ENCODE measurements around the gene MTIF2. TPM values are rescaled to one million over a fixed set of nuclear protein-coding genes. Genes with fewer than 3 reads are reported as not detected.
A peak's percentile ranks its signal among the peaks of the same experiment; 100 is the strongest.
"Not testable (repeated sequence)": the region's sequence is repeated elsewhere in the genome, so short reads cannot be mapped to it uniquely, and the experiment has no call there.

Gene MTIF2
- total RNA-seq, 1 donor from 2014 or later = 40.4 TPM

DNA sequence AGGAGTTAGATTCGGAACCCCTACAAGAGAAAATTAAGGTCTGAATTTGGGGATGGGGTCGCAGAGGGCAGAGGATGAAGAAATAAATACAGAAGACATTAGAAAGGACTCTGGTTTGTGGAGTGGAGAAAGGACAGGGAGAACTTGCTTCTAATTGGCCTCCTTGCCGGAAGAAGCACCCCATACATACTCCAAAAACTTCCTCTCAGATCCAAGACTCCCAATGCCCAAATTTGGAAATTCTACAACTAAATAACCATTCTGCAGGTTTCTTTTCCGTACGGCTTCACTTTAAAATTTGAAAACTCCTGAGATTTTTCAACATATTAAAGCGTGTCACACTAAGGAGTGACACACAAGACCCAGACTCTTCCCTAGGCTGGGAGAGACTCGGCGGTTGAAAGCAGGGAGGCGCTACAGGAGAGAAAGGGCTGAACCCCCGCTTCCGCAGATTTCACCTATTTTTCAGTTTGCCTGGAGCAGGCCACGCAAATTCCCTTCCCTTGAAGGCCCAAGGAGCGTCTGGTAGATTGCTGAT is 37.4 kb downstream of the MTIF2 start:
- Mint-ChIP-seq H3K4me3 (peak overlapping the region; percentile 99), H3K9me3 (no peaks in the 10 kb centered on the region), H3K27ac (peak overlapping the region; percentile 98), H3K36me3 (ENCODE audit: low read depth) (peaks cover 47% of the 10 kb centered on the region), H3K4me1 (peaks cover 61% of the 10 kb centered on the region), H3K27me3 (no peaks in the 10 kb centered on the region)
- TF ChIP-seq, protein P1, sequence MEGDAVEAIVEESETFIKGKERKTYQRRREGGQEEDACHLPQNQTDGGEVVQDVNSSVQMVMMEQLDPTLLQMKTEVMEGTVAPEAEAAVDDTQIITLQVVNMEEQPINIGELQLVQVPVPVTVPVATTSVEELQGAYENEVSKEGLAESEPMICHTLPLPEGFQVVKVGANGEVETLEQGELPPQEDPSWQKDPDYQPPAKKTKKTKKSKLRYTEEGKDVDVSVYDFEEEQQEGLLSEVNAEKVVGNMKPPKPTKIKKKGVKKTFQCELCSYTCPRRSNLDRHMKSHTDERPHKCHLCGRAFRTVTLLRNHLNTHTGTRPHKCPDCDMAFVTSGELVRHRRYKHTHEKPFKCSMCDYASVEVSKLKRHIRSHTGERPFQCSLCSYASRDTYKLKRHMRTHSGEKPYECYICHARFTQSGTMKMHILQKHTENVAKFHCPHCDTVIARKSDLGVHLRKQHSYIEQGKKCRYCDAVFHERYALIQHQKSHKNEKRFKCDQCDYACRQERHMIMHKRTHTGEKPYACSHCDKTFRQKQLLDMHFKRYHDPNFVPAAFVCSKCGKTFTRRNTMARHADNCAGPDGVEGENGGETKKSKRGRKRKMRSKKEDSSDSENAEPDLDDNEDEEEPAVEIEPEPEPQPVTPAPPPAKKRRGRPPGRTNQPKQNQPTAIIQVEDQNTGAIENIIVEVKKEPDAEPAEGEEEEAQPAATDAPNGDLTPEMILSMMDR (IDR thresholded peaks at IDR 0.05) = no peak
- ChIA-PET POLR2A (interaction anchor here (0.6 to 1.7 kb wide), 2 partner anchors 181 to 548 kb away, joined by 4 to 21 read pairs; partner anchors contain the start of gene RTN4), CTCF (no interaction called here)
- intact Hi-C loops (cut with micrococcal nuclease) = loop anchor here (1.0 to 5.0 kb wide), 12 partner anchors 8 to 1444 kb away; partner anchors contain the start of genes ASB3, CCDC88A, CFAP36 and EML6
- DNase-seq (no peak), ATAC-seq (ENCODE audit: low read depth) (peak; percentile 5)

DNA sequence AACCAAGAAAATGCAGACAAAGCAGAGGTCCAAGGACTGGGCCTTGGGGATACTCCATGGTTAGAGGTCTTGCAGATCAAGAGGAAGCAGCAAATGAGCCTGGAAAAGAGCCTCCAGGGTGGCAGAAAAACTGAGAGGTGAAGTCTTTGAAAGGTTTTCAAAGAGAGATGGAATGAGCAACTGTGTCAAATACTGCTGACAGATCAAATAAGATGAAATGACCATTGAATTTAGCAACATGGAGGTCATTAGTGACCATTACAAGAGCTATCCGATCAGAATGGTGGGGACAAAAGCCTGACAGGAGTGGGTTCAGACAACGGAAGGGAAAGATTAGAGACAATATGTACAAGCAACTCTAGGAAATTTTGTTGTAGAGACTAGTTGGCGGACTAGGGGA is 38.5 kb downstream of the MTIF2 start:
- H3K27ac Mint-ChIP-seq = no peak overlapping the region
- no peaks in the 10 kb centered on the region for H3K9me3 Mint-ChIP-seq
- peaks cover 59% of the 10 kb centered on the region for H3K4me1 Mint-ChIP-seq
- H3K36me3 Mint-ChIP-seq (ENCODE audit: low read depth) = peaks cover 37% of the 10 kb centered on the region
- CTCF ChIA-PET = no interaction called here
- H3K4me3 Mint-ChIP-seq = peak overlapping the region; percentile 25
- ATAC-seq (ENCODE audit: low read depth) = no peak
- no peaks in the 10 kb centered on the region for H3K27me3 Mint-ChIP-seq
- POLR2A ChIA-PET = interaction anchor here (1.4 kb wide), 1 partner anchor 38 kb away, joined by 3 read pairs; no protein-coding TSS in a partner anchor
- intact Hi-C loops (cut with micrococcal nuclease) = loop anchor here (5.0 kb wide), 5 partner anchors 218 to 1443 kb away; partner anchors contain the start of genes ASB3, EML6 and ERLEC1
- TF ChIP-seq, protein P1 (IDR thresholded peaks at IDR 0.05) = no peak
- no peak for DNase-seq

DNA sequence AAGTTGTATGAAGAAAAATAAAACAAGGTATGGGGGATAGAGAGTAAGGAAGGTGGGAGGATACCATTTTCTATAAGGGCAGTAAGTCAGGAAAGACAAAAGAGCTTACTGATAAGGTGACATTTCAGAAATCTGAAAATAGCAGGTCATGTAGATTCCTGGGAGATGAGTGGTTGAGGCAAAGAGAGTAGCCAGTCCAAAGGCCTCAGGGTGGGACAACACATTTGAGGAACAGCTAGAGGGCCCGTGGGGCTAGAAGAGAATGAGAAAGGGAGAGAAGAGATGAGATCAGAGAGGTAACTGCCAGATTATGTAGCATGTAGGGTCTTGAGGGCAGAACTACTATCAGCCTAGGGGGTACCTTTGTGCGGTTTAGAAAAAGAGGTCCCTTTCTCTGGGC is 39.8 kb downstream of the MTIF2 start:
- ChIA-PET POLR2A (interaction anchor here (0.6 kb wide), 1 partner anchor 179 kb away, joined by 3 read pairs; the partner anchor contains the start of gene RTN4), CTCF (no interaction called here)
- no peaks in the 10 kb centered on the region for H3K27me3 Mint-ChIP-seq
- no peaks in the 10 kb centered on the region for H3K9me3 Mint-ChIP-seq
- no peak overlapping the region for H3K27ac Mint-ChIP-seq
- ATAC-seq (ENCODE audit: low read depth) (no peak), DNase-seq (no peak)
- H3K36me3 Mint-ChIP-seq (ENCODE audit: low read depth) = peaks cover 24% of the 10 kb centered on the region
- H3K4me3 Mint-ChIP-seq = no peak overlapping the region
- intact Hi-C loops (cut with micrococcal nuclease) = no loop called here
- peaks cover 48% of the 10 kb centered on the region for H3K4me1 Mint-ChIP-seq
- TF ChIP-seq, protein P1 (IDR thresholded peaks at IDR 0.05) = no peak

DNA sequence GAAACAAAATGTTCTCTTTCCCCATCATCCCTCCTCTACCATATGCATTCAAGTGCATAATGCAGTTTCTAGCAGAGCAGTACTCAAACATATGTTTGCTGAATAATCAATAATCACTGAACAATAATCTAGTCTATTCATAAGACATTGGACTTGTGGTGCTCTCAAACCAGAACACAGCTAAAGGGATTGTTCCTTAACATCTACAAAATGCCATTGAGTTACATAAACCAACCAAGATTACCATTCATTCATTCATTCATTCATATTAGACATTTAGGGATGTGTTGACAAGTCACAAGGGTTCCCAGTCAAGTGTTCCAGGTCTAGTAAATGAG is 40.8 kb downstream of the MTIF2 start:
- H3K4me1 Mint-ChIP-seq = peaks cover 38% of the 10 kb centered on the region
- H3K27me3 Mint-ChIP-seq = no peaks in the 10 kb centered on the region
- H3K4me3 Mint-ChIP-seq = no peak overlapping the region
- intact Hi-C loops (cut with micrococcal nuclease) = no loop called here
- ChIA-PET POLR2A (no interaction called here), CTCF (no interaction called here)
- H3K9me3 Mint-ChIP-seq = no peaks in the 10 kb centered on the region
- ATAC-seq (ENCODE audit: low read depth) (no peak), DNase-seq (no peak)
- H3K27ac Mint-ChIP-seq = peak overlapping the region; percentile 57
- peaks cover 14% of the 10 kb centered on the region for H3K36me3 Mint-ChIP-seq (ENCODE audit: low read depth)
- TF ChIP-seq, protein P1 (IDR thresholded peaks at IDR 0.05) = no peak

DNA sequence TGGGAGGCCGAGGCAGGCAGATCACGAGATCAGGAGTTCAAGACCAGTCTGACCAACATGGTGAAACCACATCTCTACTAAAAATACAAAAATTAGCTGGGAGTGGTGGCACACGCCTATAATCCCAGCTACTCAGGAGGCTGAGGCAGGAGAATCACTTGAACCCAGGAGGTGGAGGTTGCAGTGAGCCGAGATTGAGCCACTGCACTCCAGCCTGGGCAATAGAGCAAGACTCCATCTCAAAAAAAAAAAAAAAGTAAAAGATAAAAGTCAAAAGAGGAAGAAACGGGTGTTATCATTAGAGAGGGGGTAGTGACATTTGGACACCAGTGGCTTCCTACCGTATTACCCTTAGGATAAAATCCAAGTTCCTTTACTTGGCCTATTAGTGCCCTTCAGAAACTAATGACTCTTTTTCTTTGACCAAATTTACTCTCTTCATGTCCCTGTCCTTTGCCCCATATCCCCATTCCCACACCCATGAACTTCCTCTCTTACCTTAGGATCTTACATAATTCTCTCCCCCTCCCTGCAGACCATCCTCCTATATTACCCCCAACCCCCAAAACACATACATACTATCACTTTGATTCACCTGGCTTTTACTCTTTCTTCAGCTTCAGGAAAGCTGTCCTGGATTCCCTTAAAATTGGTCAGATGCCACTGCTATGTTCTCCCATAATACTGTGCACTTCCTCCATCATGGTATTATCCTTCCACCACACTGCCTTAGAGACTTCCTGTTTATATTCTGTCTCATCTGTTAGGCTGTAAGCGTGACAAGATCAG is 41.4 kb downstream of the MTIF2 start:
- DNase-seq; CTCF ChIA-PET; ATAC-seq (ENCODE audit: low read depth); H3K27me3 Mint-ChIP-seq; H3K4me3 Mint-ChIP-seq; intact Hi-C loops (cut with micrococcal nuclease); H3K9me3 Mint-ChIP-seq; H3K36me3 Mint-ChIP-seq (ENCODE audit: low read depth): not testable (repeated sequence)
- Mint-ChIP-seq H3K4me1 (peaks cover 40% of the 10 kb centered on the region), H3K27ac (peak overlapping the region; percentile 57)
- POLR2A ChIA-PET = interaction anchor here (0.6 kb wide), 1 partner anchor 199 kb away, joined by 3 read pairs; no protein-coding TSS in a partner anchor

All from activated B cell treated with CpG ODN at 0.5 μM for 24 hours (primary cell).